ENCODE measurements around the gene JSRP1.

JSRP1 gene

DNA sequence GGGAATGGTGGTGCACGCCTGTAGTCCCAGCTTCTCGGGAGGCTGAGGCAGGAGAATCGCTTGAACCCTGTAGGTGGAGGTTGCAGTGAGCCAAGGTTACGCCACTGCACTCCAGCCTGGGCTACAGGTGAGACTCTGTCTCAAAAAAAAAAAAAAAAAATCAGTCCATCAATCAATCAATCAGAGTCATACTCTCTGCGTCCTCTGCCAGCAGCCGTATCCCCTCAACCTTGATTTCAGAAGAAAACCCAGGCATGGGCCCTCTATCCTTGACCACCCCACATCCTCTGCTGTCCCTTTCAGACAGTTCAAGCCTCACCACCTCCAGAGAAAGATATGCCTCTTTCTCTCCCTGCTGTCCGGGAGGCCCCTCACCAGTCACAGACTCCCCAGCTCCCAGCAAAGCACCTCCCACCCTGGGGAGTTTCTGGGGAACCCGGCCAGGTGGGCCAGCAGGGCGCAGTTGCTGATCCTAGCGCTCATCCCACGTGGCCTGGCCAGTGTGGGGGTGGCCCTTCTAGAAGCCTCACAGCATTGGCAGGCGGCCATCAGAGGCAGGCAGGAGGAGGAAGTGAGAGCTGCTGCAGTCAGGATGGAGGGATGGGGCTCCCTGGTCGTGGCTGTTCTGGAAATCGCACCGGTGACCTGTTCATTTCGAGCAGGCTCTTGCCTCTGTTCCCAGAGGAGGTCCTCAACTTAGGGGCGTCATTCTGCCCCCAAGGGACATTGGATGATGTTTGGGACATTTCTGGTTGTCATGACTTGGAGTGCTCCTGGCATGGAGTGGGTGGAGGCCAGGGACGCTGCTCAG, 10.2 kb upstream of the JSRP1 start:
- no peak for DNase-seq

DNA sequence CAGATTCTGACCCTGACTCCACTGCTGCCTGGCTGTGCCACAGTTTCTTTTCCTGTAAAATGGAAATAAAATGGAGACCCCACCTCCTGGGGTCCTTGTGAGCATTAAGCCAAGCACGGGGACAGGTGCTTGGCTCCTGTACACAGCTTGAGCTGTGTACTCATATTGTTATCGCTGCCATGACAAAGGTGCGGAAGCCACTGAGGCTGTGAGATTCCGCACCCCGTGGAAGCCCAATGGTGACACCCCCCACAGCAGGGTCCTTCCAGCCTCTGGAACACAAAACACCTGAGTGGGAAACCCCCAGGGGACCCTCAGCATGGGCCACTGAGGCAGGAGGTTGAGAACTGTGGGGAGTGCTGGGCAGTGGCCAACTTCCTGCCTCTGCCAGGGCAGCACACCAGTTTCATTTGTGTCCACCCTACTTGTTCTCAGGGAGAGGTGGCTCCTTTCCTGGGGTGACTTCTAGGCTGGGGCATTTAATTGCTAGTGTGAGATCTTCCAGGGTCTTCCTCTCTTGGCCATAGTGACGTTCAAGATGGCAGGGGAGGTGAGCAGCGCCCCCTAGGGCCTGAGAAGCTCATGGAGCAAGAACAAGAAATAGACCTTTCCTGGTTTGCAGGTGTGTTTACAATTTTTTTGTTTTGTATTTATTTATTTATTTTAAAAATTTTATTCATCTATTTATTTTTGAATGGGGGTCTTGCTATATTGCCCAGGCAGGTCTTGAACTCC, 5.4 kb upstream of the JSRP1 start:
- DNase-seq: peak; percentile 62

DNA sequence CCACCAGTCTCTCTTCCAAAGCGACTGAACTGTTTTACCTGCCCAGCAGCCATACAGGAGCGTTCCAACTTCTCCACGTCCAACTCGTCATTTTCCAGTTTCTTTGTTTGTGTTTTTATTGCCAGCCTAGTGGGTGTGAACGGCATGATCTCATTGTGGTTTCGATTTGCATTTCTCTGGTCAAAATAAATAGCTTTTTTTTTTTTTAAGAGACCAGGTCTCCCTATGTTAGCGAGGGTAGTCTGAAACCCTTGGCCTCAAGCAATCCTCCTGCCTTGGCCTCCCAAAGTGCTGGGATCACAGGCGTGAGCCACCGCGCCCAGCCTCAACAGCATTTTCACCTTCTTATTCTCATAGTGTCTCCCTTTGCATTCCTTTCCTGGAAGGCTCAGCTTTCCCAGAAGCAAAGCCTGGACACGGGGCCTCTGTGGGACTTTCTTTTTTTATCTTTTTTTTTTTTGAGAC, 4.2 kb upstream of the JSRP1 start:
- no peak for DNase-seq

GRCh38 chr19:2259336-2259735, 3.1 kb upstream of the JSRP1 start:
- DNase-seq: no peak

- DNase-seq: no peak
These were observed 938 bp downstream of the JSRP1 start for GRCh38 chr19:2255112-2255845.

- no peak for DNase-seq
These were observed 1.9 kb downstream of the JSRP1 start for GRCh38 chr19:2254064-2254872.

DNA sequence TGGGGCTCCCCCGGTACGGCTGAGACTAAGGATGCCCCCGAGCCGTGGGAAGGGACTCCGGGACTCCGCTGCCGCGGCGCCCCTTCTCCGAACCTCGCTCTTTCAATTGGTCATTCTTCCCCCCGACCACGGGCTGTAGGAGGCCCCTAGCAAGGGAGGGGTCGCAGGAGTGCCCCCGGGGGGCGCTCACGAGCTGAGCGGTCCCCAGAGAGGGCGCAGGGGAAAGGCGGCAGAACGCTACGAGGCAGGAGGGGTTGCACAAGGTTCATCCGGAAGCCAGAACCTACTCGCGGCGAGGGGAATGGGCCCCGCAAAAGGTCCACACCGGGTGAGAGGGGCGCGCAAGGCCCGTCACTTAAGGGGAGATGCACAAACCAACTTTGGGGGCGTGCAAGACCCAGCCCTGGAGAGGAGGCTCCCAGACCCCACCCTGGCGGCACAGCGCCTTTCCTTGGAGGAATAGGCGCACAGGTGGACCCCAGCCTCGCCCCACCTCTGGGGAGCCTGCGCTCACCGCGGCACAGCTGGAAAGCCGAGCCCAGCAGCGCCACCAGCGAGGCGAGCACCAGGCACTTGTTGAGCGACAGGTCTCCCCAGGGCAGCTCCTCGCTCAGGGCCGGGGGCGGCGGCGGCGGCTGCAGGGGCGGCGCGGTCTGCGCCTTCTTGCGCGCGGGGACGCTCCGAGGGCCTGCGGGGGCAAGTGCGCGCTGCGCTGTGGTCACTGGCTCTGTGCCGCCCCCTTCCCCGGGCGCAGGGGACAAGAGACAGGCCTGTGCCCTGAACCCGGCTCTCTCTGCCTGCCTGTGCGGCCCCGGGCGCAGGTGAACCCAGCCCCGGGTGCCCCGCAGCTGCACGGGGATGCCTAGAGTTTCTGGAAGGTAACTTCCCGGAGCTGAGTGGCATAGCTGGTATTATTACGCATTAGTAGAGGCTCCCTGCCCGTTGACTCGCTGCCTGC, 2.8 kb downstream of the JSRP1 start:
- peak; percentile 49 for DNase-seq

DNA sequence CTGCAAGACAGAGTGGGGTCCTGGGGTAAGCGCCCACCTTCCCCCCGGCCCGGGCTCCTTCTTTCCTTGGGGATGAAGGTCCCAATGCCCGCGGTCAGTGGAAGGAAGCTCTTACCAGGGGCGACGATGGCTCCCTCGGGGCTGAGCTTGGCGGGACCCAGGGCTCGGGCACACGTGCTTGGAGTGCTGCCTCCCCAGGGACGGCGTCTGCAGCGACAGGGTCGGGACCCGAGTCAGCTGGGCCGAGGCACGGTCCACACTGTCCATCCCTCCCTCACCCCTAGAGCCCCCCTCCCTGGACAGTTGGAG, 3.5 kb downstream of the JSRP1 start:
- DNase-seq: peak; percentile 10

DNA sequence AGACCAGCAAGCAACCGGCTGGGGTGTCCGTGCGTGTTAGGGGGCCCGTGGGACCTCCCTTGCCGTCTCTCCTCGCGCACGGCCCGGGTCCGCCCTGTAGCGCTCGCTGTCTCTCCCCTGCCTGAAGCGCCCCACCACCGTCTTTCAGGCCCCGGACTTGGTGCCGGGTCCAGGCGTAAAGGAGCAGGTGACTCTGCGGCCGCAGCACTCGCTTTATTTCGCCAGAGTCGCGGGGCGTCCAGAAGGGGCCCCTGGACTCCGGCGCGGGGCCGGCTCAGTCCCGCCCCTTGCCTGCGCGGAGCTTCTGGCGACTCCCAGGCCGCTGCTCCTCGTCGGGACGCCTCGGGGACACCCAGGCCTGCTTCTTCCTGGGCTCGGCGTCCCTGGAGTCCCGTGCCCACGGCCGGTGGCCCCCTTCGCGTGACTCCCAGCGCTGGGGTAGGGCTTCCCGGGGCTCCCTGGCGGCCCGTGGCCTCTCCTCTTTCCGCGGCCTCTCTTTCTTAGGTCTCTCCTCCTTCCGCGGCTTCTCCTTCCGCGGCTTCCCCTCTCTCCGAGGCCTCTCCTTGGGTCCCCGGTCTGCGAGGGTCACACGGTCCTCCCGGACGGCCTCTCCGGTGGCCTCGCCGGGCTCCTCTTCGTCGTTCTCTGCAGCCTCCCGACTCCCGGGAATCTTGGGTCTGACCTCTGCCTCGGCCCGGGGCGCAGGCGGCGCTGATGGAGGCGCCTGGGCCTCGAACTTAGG, 4.0 kb downstream of the JSRP1 start:
- no peak for DNase-seq

DNA sequence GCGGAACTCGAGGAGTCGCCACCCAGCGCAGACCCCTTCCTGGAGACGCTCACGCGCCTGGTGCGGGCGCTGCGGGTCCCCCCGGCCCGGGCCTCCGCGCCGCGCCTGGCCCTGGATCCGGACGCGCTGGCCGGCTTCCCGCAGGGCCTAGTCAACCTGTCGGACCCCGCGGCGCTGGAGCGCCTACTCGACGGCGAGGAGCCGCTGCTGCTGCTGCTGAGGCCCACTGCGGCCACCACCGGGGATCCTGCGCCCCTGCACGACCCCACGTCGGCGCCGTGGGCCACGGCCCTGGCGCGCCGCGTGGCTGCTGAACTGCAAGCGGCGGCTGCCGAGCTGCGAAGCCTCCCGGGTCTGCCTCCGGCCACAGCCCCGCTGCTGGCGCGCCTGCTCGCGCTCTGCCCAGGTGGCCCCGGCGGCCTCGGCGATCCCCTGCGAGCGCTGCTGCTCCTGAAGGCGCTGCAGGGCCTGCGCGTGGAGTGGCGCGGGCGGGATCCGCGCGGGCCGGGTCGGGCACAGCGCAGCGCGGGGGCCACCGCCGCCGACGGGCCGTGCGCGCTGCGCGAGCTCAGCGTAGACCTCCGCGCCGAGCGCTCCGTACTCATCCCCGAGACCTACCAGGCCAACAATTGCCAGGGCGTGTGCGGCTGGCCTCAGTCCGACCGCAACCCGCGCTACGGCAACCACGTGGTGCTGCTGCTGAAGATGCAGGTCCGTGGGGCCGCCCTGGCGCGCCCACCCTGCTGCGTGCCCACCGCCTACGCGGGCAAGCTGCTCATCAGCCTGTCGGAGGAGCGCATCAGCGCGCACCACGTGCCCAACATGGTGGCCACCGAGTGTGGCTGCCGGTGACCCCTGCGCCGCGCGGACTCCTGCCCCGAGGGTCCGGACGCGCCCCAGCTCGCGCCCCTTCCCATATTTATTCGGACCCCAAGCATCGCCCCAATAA, 4.8 kb downstream of the JSRP1 start:
- no peak for DNase-seq

DNA sequence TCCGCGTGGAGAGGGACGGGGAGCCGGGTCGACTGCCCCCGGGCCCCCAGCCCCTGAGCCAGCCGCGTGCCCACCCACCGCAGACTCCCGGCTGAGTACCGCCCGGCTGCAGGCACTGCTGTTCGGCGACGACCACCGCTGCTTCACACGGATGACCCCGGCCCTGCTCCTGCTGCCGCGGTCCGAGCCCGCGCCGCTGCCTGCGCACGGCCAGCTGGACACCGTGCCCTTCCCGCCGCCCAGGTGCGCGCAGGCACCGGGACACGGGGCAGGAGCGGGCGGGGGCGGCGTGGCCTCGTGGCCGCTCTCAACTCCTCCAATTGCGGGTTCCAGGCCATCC, 5.5 kb downstream of the JSRP1 start:
- DNase-seq: no peak

DNA sequence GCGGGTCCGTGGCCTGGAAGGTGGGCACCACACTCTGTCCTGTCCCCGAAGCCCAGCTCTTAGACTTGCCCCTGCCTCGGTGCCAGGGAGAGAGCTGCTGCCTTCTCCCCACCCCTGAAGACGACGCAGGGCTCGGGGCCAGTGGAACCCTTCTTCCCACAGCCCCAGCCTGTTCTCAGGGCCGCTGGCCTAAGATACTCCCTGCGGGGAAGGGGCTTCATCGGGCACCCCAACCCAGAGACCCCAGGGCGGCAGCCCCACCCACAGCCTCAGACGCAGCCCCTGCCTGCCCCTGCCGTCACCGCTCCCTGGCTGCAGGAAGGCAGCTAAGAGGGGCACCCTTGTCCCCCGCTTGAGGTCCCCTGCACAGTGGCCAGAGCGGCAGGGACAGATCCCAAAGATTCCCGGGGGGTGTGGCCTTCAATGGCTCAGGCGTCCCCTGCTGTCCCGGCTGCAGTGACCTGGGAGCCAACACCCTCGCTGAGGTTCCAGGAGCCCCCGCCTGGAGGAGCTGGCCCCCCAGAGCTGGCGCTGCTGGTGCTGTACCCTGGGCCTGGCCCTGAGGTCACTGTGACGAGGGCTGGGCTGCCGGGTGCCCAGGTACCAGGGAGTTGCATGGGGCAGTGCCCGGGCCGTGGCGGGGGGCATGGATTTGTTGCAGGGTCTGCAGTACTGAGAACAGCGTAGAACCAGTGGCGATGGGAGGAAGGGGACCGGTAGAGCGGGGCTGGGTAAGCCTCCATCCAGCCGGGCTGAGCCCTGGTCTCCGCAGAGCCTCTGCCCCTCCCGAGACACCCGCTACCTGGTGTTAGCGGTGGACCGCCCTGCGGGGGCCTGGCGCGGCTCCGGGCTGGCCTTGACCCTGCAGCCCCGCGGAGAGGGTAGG, 6.1 kb downstream of the JSRP1 start:
- DNase-seq: no peak

- DNase-seq: no peak
These were observed 7.0 kb downstream of the JSRP1 start, which contains the start of gene AMH for GRCh38 chr19:2249010-2249866. TSS of gene AMH (plus strand) at chr19:2249323. CDS start at chr19:2249333, 10 bp downstream.

DNA sequence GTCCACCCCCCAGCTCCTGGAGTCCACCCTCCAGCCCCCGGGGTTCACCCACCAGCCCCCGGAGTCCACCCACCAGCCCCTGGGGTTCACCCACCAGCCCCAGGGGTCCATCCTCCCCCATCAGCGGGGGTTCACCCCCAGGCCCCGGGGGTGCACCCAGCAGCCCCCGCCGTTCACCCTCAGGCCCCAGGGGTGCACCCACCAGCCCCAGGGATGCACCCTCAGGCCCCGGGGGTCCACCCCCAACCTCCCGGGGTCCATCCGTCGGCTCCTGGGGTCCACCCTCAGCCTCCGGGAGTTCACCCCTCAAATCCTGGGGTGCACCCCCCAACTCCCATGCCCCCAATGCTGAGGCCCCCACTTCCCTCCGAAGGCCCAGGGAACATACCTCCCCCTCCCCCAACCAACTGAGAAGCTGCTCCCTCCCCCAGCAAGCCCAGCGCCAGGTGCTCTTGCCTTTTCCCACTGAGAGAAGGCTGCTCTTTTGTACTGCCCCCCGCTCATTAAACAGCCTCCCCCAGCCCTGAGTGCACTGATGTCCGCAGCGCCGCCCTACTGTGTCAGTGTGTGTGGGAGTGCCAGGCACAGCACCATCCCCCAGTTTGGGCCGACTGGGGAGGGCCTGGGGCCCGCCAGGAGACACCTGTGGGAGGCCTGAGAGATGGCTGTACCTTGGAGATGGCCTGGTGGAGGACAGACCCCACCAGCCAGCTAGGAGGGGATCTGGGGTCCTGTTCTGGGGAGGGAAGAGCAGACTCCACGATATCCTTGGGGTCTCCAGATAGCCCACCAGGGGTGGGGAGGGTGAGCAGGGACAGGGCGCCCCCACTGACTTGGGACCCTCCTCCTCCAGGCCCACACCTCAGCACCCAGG, 7.8 kb downstream of the JSRP1 start:
- no peak for DNase-seq

DNA sequence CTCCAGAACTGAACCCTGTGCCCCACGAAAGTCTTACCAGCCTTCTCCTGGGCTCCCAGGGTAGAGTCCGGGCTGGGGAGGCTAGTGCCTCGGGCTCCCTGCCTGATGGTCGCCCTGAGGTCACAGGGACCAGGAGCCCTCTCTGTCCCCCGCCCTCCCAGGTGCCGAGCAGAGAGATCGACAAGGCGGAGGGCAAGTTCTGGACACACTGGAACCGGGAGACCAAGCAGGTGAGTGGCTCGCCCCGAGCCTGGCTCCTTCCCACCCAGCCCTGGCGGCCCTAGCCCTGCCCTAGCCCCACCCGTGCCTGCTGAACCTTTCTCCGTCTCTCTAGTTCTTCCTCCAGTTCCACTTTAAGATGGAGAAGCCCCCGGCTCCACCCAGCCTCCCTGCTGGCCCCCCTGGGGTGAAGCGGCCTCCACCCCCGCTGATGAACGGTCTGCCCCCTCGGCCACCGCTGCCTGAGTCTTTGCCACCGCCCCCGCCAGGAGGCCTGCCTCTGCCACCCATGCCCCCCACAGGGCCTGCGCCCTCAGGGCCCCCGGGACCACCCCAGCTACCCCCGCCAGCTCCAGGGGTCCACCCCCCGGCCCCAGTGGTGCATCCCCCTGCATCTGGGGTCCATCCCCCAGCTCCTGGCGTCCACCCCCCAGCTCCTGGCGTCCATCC, 8.7 kb downstream of the JSRP1 start:
- no peak for DNase-seq

DNA sequence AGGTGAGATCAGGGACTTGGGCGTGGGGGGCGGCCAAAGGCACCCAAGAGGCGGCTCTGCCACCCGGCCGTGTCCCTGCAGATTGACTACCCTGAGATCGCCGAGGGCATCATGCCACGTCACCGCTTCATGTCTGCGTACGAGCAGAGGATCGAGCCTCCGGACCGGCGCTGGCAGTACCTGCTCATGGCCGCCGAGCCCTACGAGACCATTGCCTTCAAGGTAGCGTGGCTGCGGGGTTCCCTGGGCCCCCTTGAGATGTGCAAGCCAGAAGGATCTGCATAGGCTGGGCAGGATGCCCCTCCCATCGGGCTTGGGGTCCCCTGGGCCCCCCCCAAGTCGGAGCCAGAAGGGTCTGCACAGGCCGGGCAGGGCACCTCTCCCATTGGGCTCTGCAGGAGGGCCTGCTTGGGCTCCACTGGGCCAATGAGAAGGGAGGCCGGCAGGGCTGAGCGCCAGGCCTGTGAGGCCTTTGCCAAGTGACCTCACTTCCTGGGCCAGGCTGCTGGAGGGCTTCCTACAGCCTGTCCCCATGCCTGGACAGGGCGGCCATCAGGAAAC, 9.3 kb downstream of the JSRP1 start:
- DNase-seq: no peak

Data from stimulated activated CD4-positive, alpha-beta T cell treated with anti-CD3 and anti-CD28 coated beads, Interleukin-4, amount 100 ng/mL, for 24 hours (primary cell).